ENCODE results near the gene GDPD5.

Gene GDPD5

DNA sequence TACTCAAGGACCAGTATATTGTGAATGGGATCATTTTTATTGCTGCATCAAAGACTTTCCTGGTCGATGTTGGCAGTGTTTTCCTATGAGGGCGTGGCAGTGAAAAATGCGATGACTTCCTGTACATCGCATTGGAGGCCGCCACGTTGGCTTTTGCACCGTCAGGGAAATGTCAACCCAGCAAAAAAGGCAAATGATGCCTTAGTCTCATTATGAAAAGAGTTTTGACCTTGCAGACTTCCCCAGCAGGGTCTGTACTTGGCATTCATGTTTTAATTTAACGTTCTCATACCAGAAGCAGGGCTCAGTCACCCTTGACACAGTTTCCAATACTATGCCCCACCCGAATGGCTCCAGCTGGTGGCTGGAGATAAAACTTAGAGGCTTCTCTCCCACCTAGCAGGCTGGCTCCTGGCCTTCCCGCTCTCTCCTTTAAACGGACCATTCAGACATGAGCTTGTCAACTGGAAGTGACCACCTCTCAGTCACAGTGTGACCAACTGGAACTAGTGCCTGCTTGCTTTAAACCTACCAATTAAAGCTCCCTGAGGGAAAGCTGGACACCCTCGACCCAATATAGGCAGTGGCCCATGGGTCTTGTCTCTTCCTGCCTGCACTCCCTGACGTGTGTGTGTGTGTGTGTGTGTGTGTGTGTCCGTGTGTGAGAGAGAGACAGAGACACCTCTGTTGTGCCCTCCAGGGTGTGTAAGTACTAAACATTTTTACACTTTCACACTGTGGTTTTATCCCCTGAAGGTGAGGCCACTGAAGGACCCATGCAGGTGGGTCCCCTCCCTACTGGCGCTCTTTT is 8.7 kb upstream of the GDPD5 start:
- no peak for DNase-seq

DNA sequence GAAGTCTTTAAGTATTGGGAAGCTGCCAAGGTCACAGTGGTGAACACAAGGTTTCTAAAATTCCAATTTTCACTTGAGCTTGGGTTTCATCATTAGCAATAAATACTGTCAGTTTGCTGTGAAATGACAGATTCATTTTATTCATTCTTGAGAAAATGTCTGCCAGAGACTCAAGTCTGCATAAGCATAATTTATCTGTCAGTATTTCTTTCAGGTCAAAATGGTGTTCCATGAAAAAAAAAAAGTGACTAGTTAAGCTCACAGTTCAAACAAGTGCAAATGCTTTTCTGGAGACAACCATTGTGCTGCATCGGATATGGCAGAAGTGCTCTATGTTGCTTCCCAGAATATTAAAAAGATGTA is 8.1 kb upstream of the GDPD5 start:
- DNase-seq, result no peak

DNA sequence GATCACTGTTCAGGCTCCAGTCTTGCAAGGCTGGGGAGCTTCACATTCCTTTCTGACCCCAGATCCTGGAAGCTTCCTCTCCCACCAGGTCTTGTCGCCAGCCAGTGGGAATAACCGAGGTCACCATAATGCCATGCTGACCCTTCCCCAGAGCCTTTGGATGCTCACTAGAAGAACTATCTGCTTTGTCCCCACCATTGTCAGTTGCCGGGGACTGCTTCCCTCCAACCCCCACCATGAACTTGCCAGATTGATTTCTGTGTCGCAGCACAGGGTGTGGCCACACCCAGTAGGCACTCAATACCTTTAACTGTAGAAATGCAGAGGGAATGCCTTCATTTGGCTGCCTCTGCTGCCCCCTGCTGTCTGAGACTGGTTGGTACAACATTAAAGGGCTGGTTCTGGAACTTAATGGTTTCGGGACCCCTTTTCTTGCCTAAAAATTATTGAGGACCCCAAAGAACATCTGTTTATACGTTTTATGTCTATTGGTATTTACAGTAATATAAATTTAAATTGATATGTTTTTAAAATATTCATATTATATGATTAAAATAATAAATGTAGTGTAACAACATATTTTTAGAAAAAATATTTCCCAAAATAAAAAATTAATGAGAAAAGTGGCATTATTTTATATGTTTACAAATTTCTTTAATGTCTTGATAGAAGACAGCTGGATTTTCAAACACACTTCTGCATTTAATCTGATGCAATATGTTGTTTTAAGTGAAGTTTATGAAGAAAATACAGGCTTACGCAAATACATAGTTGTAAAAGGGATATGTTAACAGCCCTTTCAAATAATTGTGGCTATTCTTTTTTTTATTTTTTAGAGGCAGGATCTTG is 6.7 kb upstream of the GDPD5 start:
- no peak for DNase-seq

DNA sequence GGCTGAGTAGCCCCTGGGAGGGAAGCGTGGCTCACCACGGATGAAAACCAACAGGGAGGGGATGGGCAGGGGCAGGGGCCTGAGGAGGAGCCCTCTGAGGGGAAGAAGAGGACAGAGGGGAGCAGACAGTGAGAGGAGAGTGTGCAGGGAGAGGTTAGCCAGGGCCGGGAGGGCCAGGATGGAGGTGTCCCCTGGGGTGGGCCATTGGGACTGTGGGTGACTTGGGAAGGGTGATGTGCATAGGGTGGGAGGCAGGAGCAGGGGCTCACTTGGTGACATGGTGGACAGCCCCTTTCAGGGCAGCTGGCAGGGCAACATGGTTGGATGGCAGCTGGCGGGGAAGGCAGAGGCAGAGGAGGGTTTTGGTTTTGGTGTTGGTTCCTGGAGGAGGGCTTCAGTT is 5.6 kb upstream of the GDPD5 start:
- no peak for DNase-seq

DNA sequence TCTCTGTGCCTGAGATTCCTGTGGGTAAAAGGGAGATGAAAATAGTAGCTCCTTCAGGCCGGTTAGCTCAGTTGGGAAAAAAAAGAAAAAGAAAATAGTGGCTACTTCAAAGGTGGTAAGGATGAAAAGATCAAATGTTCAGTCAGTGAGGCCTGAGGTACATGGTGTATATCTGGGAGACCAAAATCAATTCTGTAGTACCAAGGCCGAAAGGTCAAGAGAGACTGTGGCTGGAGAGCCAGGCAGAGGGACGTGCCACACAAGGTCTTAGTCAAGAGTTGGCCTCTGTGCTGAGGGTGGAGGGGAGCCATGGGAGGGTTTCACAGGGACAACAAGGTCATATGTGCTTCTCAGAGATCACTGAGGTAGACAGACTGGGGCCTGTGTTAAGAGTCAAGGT is 4.8 kb upstream of the GDPD5 start:
- no peak for DNase-seq

DNA sequence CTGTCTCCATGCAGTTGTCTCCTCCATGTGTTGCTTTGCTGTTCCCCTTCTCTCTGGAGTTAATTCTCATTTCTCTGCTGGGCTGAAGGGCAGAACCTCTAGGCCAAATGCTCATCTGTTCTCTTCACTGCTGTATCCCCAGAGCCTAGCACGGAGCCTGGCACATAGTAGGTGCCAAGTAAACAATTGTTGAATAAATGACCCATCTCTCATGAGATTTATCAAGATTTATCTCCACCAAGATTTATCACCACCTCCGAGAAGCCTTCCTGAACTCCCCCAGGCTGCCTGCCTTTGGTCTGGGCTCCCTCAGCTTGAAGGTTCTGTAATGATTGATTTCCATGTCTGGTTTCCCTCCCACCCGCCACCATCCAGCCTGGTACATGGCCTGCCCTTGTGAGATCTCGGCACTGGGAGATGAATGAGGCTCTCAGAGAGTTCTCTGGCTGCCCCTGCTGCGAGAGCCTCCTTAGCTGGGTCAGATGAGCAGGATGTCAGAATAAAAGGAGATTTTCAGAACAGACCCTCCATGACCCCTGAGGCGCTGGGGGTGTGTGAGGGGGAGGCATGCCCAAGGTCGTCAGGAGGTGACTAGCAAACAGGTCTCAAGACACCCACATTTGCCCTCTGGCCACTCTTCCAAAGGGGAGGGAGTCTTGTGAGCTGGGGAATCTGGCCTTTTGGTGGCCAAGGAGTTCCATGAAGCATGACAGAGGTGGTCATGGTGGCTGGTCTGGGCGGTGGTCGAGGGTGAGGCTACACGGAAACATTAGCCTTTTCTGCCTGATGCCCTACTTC is 2.4 kb upstream of the GDPD5 start:
- no peak for DNase-seq

DNA sequence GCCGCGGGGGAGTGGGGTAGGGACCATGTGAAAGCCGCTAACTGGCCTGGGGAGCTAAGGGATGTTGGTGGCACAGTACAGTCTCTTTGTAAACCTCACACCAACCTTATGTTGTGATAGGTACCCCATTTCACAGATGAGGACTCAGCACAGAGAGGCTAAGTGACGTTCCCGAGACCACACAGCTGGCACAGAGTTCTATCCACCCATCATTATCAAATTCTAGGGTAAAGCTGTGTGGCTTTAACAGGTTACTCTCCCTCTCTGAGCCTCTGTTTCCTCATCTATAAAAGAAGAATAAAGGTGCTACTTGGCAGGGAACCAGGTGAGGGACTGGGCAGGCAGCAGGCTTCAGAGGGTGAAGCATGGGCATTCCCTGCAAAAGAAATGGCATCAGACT is 1.4 kb upstream of the GDPD5 start:
- no peak for DNase-seq

DNA sequence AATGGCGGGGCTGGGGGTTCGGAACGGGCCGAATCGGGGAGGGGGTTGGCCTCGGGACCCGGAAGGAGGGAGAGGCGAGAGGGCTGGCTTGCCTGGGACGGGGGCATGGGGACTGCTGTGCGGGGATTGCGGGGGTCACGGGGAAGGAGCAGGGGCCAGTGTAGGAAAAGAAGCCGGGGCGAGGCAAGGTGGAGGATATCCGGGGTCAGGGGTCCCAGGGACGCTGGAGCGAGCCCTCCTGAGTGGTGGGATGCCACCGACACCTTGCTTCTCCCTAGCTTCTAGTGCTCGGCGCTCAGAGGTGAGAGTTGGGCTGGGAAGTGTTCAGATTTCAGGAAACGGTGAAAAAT is 426 bp upstream of the GDPD5 start:
- DNase-seq, result no peak

DNA sequence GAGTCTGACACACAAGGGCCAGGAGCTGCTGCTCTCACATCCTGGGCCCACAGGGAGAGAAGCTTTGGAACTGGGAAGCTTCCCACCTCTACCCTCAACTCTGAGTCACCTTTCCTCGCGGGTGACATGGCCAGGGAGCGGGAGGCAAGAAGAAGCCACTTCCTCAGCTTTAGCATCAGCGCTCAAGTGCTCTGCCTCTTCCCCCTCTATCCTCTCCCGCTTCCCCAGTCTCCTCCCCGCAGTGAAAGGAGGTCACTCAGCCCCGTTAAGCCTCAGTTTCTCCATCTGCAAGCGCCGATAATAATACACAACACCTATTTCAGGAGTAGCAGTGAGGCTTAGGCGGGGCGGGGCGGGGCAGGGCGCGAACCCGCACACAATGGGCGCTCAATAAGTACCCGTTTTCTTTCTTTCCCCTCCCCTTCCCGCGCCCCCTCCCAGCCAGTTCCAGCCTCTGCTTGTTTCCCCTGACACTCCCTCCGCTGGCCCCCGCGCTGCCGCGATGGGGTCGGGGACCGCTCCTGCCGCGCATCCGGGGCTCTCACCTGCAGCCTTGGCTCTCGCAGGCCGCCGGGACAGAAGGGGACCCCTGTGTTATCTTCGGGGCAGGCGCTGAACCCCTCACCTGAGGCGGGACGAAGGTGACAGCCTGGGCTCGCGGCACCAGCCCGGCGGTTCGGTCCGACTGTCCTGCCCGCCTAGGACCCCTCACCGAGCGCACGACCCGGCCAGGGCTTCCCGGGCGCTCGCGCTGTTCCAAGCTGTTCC is 892 bp downstream of the GDPD5 start:
- DNase-seq, result no peak

DNA sequence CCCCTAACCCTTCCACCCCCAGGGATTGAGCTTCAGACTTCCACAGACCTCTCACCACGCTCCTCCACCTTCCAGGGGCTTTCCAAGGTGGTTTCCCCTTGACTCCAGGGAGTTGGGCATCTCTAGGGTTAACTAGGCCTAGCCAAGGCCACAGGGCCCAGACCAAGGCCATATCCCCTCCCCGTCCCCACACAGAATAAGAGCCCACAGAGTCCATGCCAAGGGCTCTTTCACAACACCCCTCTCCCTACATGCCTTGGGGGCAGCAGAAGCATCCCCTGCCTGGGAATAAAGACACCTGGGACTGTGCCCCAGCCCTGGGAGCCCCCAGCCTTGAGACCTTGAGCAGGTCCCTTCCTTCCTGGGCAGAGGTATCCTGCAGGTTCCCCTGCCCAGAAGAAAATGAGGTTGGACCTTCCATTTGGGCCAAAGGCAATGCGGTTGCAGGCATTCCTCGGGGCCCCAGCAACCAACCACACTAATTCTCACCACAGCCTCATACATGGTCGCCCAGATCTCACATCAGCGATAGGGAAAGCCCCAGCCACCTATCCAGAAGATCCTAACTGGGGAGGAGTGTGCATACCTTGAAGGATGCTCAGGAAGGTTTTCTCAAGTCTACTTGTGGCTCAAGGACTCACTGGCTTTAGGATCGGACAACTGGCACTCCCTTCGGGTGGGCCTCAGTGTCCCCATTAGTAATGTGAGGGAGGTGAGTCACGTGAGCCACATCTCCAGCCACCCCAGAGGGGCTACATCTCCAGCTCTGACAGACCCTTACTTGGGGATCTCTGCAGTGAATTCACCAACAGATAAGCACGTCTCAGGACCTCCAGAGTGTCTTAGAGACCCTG is 1.7 kb downstream of the GDPD5 start:
- no peak for DNase-seq

DNA sequence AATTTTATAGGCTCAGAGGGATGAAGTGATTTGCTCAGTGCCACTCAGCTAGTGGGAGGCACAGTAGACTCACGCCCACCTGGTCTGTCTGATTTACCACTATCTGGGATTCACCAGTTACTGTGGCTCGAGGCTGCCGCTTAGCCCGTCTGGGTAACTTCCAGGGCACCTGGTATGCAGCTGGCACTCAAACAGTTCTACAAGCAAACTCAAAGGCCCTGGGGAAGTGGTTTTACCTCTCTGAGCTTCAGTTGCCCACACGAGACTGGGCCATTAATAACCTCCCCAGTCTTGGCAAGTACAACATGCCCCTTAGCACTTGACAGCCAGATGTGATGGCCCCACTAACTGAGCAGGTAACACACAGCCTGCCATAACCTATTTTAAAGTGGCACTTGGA is 2.6 kb downstream of the GDPD5 start:
- no peak for DNase-seq

DNA sequence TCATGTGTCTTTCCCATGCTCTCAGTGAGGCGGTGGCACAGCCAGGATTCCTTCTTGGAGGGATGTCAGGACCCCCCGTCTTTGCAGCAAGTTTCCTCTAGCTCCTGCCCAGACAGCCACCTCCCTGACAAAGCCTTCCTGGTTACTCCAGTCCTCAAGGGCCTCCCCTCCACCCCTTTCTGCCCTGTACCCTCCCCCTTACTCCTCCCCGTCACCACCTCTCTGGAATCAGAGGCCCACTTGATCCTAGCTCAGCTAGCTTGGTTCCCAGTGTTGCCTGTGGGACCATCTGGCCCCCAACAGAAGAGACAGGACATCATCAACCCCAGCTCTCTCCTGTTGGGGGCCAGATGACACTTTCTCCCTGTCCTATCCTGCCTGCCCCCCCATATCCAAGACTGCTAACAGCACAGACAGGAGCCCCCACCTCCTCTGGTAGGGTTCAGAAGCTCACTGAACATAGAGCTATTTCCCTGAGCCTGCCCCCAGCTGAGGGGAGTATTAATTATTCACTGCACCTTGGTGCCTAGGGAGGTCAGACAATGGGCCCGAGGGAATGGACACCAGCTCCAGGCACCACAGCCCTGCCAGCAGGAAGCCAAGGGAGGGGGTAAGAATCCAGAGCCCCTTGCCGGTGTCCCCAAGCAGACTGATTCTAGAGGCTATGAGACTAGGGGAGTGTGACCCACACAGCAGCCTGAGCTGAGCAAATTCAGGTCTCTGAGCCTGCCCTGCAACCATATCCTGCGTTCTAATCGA is 3.3 kb downstream of the GDPD5 start:
- no peak for DNase-seq

DNA sequence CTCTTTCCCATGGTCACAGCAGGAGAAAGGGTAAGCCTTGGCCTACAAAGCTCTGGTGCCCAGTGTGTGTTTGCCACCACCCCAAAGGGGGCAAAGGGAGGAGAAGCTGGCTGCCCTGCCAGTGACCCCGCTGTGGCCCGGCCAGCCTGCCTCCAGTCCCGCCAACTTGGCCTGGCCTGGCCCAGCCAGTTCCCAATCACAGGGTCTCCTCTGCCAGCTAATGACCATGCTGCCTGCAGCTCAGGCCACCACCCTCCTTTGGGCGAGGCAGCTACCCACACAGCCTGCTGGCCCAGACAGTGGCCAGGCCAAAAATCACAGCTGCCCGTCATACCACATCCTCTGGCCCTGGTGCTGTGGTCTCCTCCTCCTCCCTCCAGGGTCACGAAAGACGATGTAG is 5.1 kb downstream of the GDPD5 start:
- no peak for DNase-seq

DNA sequence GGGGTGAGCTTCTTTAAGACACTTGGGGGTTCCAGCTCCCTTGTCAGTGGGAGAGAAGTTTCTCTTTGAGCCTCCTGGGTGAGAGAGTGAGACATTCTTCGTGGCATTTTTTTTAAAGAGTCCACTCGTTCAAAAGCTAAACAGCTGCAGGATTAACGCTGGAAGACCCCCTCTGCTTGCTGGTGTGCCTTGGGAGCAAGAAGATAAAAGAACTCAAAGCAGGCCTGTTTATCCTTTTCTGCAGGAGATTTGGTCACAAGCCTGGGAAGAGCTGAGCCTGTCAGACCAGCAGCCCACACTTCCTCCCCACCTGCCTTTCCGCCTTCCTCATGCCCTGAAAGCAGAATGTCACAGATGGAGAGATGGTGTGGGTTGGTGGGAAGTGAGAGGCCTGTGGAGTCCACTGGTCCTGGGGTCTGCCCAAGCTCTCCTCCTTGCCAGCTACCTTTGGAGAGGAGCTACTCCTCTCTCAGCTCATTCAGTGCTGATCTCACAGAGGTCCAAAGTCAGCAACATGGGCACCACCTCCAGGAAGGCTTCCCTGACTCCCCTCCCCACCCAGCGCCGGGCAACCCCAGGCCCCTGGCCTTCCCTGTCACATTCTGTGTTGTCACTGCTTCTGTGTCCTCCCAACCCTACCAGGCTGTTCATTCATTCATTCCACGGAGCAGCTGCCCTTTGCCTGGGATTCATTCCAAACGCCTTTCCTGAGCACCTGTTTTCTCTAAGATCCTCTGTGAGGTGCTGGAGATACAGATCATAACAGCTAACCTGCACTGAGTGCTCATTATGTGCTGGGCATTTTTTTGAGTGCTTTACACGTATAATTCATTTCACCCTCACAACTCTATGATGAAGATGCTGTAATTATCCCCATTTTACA is 6.7 kb downstream of the GDPD5 start:
- no peak for DNase-seq

DNA sequence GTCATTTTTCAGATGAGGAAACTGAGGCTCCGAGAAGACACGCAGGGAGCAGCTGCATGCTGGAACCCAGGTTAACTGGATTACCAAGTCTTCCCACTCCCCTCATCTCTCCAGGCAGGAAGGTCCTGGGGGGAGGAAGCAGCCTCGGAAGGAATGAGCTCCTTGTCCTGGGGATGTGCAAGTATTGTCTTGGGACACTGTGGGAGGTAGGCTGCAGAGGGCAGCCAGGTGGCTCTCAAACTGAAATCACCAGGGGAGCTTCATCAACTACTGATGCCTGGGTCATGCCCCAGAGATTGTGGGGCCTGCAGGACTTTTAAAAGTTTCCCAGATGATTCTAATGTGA is 7.6 kb downstream of the GDPD5 start:
- no peak for DNase-seq

DNA sequence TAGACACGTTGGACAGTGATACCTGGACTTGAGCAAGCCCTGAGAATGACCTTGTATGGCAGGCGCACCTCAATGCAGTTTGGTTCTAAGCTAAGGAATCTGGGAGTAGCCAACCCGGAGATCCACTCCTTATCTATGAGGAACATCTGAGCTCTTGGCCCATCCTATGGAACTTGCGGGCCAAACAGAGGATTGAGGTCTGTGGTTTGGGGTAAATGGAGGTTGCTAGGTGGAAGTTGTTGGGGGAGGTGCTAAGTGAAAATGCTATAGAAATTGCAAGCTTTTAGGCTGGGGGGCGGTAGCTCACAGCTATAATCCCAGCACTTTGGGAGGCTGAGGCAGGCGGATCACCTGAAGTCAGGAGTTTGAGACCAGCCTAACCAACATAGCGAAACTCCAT is 8.9 kb downstream of the GDPD5 start:
- DNase-seq, result no peak

DNA sequence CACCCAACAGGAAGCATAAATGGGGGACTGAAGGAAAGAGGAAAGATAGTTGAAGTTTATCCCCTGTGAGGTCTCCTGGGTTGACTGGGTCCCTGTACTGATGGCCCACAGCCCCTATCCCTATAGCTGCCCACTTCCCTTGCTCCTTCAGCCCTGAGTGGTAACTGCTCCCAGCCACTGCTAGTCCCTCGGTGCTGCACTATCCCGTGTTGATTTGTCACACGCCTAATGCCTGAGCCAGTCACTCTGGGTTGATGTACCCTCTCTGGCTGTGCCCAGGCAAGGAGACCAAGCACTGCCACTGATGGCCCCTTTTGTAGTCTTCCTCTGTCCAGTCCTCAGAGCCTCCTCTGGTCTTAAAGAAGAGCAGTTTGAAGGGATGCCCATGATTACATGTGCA is 9.6 kb downstream of the GDPD5 start:
- DNase-seq, result no peak

DNA sequence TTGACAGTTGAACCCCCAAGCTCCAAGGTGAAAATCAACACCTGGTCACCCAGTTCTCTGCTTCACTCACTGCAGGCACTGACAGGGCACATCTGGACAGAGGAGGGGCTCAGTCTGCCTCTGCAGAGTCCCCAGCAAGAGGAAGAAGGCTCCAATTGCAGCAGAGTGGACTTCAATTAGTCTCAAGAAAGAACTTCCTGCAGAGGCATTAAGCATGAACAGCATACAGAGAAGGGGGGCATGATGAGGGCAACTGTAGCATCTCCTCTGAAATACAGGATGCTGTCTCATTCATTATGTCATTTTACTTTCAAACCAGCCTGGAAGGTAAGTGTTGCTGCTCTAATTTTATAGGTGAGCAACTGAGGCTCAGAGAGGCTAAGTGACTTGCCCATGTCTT is 11.1 kb downstream of the GDPD5 start:
- no peak for DNase-seq

DNA sequence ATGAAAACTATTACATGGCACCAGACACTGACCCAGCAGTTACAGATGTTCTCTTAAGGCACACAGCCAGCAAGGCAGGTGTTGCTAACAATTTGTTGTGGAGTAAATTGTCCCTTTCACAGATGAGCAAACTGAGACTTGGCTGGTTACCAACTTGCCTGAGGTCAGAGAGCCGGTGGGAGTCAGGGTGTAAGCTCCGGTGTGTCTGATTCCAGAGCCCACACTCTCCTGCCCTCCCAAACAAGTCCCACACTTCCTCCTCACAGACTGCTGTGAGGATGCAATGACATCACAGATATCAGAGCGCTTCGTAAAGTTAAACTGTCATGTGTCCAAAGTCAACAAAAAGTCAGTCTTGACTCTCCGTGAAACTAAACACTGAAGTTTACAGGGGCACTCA is 12.5 kb downstream of the GDPD5 start:
- no peak for DNase-seq

DNA sequence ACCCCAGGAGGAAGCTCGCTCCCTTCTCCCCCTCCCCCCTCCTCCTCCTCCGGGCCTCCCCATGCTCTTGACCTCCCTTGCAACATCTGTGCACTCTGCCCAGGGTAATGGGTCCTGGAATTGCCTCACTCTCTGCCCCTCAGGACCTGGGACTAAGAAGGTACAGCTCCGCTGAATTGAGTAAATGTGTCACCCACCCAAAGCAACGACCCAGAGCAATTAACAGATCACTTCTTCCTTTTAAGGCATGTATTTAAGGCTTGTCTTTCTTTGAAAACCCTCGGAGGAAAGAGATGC is 15.1 kb downstream of the GDPD5 start:
- no peak for DNase-seq
